Endometrial microvascular endothelial cells (primary cell): ENCODE results near the gene CAMTA1. TPM values are rescaled to one million over a fixed set of nuclear protein-coding genes. Genes with fewer than 3 reads are reported as not detected.
"Not testable (repeated sequence)": the region's sequence is repeated elsewhere in the genome, so short reads cannot be mapped to it uniquely, and the experiment has no call there.

Source experiments
- in situ Hi-C: cut with HindIII; loops from 2 replicates; pipeline ENCODE4 v1.10.0; 2017; ENCODE audit warnings: low sequenced_read_pairs, low pct_unique_long_range_greater_than_20kb; ENCODE audit errors: inconsistent ontology term
- total RNA-seq: library from RNA; depleted of rRNA; stranded (reverse); fragments of >200 nt; gene quantifications from one replicate; pipeline ENCODE4 v1.2.3, GENCODE V29; 2015; ENCODE audit errors: inconsistent ontology term

CAMTA1 gene
- total RNA-seq, 1 donor from 2014 or later, result 89.0 TPM

DNA sequence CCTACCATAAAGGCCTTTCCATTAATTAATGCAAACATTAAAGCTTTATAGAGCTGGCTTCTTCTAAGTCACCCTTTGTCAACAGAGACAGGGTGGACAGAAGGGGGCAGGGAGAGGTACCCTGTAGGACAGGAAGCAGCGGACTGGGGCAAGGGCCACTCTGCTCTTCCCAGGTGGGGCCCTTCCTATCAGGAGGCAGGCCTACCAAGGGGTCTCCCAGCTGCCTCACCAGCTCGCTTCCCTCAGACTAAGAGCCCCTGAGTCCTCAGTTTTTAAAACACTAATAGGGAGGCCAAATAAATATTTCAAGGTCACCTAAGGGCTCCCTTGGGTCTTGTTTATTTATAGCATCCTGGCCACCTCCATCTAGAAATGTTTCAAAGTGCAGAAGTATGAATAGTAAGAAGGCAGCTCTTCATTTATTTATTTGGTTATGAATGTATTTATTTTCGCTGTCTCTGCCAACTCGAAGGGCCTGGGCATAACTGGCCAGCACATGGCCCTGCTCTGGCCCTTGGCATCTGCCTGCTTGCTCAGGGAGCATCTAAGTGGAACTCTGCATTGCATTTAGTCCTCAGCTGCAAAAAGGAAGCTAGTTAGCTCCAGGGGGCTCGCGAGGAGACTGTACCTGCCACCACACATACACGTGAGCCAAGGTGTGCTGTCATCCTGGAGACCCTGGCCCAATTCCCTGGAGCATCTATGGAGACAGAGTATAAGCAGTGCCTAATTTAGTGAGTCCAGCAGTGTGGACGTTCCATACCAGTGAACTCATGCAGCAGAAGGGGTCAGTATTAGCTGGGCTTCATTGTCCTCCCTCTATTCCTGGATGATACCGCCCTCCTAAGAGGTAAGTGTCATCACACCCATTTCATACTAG, 590.8 kb downstream of the CAMTA1 start:
- in situ Hi-C loops, result no loop called here

DNA sequence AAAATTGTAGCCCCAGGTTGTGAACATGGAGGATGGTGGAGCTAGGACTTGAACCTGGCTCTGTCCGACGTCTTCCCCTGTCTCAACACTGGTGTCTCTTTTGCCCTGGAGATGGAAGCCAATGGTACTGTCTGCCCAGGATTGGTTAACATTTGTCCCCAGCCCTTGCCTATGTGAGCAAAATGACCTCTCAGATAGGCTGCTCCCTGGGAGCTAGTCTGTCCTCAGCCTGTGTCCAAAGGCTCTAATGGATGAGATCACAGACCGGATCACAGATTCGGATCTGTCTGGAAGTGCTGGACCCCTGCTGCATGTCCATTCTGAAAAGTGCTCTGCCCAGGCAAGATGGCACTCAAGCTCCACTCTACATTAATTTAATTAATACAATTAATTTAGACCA, 591.4 kb downstream of the CAMTA1 start:
- in situ Hi-C loops, result no loop called here

DNA sequence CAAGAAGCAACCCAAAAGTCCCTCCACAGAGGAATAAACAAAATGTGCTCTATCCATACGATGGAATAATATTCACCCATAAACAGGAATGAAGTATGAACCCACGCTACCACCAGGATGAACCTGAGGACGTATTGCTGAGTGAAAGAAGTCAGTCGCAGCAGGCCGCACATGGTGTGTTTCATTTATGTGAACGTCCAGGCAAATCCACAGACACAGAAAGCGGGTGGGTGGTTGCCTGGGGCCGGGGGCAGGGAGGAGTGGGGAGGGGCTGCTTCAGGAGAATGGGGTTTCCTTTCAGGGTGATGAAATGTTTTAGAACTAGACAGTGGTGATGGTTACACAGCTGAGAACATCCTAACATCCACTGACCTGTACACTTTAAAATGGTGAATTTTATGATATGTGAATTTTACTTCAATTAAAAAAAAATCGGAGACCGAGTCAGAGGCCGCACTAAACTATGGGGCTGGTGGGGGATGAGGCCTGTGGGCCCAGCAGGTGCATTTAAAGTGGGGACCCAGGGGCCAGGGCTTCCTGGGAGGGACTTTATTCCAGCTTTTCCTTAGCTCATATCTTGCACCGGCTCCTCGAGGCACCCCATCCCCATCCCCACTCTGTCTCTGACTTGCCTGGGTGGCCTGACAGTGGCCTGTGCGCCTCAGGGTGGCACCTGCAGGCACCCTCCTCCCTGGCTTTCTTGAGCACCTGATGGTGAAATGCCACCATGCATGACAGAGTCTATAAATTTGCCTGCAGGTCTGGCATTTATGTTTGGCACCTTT, 593.3 kb downstream of the CAMTA1 start:
- in situ Hi-C loops, result no loop called here

DNA sequence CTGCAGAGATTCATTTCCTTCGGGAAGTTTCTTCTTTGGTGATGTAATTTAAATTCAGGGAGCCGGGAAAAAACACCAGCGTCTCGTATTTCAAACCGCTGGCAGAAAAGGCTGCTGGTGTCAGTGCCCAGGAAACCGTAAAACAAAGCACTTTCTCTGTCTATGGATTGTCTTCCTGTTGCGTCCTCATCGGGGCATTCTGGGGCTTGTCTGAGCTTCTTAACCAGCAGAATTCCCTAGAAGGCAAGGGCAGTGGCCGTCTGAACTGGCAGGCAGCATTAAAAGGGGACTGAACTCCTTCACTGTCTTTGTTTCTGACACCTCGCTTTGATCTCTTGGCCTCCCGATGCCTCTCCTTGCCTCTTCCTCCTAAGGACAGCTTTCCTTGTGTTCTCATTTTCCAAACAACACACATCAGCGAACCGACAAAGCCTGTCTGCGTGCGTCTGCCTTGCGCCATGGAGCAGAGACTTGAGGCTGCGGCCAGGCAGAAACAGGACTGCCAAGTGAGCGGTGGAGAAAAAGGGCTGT, 594.3 kb downstream of the CAMTA1 start:
- in situ Hi-C loops, result no loop called here

DNA sequence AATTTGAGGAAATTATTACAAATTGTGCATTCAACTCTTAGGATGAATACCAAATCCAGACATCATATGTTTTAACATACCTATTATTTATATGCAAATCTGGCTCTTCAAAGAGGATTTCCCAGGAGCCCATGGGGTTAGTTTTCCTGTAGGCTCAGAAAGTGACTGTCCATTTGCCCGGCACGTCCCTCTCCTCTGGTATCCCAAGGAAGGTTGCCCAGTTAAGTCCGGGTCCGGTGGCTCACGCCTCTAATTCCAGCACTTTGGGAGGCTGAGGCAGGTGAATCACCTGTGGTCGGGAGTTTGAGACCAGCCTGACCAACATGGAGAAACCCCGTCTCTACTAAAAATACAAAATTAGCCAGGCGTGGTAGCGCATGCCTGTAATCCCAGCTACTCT, 594.8 kb downstream of the CAMTA1 start:
- in situ Hi-C loops, result not testable (repeated sequence)

DNA sequence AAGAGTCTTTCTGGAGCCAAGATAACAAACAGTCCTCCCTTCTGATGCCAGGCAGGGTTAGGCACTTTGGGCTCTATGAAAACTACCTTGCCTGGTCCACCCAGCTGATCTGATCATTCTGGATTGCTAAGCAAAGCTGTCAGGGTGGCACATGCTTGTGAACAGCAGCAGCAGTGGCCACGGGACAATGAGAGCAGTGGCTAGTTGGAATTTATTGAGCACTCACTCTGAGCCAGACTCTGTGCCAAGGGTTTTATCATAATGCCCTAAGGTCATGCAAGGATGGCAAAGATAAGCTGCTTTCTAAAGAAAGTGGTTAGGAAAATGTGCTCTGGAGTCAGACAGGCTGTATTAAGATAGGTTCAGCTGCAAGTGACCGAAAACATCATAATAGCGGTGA, 595.5 kb downstream of the CAMTA1 start:
- in situ Hi-C loops, result no loop called here

DNA sequence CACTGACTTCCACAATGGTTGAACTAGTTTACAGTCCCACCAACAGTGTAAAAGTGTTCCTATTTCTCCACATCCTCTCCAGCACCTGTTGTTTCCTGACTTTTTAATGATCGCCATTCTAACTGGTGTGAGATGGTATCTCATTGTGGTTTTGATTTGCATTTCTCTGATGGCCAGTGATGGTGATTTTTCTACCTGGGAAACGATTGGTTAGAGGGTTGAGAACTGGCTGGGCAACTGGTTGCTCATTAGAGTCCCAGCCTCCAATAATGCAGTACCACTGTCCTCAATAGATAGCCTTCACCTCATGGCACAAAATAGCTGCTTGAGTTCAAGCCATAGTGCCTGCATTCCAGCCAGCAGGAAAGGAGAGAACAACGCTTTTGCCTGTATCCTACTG, 596.5 kb downstream of the CAMTA1 start:
- in situ Hi-C loops, result not testable (repeated sequence)

DNA sequence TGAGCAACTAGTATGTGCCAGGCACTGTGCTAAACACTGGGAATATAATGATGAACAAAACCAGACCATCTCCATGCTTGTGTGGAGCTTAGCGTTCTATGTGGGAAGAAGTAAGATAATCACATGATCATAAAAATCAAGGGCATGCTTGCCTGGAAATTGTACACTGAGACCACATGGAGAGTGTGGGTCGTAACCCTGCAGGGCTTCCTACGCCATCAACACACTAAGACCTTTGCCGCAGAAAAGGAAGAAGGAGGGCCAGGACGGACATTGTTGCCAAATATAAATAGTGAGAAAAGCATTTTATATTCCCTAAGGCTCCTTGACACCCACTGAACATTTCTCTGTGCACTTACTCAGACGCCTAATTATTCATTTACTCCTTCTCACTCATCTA, 597.7 kb downstream of the CAMTA1 start:
- in situ Hi-C loops, result no loop called here

DNA sequence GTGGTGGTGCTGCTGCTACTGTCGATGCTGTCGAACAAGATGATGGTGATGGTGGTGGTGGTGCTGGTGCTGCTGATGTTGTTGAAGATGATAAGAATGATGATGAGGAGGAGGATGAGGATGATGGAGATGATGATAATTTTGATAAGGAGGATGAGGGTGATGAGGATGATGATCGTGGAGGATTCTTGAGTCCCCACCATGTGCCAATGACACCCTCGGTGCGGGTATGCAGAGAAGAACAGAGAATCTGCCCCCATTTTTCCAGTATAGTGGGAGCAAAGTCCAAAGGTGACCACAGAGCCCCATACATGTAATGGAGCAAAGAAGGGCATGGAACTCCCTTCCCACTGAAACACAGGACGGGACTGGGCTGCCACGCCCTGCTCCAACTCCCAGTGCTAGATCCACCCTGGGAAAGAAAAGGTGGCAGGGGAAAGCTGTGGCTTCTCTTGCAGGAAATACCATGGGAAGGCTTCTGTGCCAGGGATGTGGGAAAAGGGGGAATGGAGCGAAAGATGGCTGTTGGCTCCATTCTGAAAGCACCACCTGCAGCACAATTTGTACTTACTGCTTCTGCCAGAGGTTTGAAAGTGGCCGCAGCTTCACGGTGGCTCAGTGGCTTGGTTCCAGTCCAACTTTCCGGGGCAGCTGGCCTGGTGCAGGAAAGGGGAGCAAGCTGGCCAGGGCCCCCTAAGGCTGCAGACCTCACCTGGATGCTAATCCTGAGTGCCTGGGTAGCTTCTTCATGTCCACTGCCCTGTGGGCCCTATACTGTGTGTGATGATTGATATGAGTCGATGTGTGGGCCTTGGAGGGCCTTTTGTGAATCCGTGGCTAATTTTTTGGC, 598.6 kb downstream of the CAMTA1 start:
- in situ Hi-C loops, result no loop called here

DNA sequence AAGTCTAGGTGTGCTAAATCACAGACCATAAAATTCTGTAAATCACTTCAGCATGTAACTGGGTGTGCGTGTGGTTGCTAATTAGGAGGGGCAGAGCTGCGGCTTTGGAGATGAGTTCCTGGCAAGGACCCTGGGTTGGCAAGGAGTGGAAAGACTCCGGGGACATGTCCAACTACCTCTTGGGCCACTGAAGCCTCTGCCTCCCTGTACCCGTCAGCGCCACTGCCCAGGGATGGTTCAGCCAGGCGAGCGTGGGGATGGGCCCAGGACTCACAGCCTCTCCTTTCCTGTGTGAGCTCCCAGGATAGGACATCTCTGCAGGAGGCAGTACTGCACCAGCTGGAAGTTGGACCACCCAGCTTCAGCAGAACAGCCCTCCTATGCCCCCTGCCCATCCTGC, 599.4 kb downstream of the CAMTA1 start:
- in situ Hi-C loops, result no loop called here

DNA sequence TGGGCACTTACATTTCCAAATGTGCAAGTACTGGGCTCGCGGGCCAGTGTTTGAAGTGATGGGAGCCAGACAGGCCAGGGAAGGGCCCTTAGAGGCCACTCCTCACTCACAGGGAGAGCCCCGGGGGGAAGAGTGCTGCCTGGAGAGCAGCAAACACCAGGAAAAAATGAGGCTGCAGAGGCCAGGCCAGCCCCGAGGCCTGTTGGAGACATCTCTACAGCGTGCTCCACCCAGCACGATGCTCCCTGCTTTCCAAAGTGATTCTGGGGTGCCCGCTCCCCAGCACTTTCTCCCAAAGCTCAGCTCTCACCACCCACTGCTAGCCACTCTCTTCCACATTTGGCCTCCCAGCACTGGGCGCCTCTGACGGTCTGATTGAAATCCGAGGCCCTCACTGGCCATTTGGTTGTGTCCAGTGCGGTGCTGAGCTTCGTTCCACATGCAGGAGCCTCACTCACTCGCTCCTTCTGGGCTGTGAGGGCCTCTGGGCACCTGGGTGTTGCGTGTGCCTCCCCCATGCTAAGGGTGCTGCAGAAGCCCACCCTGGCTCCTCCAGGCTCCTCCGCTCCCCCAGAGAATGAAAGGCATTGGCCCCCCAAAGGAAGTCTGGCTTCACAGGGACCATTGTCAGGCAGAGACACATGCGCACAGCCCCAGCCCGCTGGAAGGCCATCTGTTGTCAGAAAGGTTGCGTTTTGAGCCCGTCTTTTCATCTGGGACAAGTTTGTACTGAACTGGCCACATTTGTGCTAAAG, 600.4 kb downstream of the CAMTA1 start:
- in situ Hi-C loops, result no loop called here

DNA sequence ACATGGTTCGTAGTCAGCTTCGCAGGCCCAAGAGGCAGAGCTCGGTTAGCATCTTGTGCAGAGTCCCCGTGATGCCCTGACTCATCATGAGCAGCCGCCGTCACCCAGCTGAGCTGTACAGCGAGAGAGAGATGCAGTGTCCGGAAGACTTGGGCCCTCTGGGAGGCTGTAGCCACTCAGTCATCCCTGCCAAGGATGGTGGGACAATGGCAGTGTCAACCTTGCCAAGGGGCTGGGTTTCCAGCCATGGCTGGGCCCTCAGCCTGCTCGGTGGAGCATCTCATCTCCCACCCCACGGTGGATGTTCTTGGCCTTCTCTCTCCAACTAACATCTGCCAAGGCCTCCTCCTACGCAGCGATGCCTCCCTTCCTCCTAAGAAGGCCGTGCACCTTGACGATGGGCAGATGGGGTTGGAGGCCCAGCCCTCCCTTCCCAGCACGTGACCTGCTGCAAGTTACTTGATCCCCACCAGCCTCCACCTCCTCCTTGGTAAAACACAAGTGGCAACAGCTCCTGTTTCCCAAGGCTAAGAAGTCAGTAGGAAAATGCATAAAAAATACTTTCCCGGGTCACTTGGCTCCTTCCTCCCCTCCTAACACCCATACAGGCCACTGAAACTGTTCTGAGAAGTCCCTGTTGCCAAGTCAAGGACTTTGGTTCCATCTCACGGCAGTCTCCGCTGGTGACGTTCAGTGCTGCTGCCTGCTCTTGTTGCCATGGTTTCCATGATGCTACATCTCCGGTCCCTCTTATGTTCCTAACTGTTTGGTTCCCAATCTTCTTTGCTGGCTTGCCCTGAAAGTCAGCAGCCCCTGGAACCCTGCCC, 601.2 kb downstream of the CAMTA1 start:
- in situ Hi-C loops, result no loop called here

DNA sequence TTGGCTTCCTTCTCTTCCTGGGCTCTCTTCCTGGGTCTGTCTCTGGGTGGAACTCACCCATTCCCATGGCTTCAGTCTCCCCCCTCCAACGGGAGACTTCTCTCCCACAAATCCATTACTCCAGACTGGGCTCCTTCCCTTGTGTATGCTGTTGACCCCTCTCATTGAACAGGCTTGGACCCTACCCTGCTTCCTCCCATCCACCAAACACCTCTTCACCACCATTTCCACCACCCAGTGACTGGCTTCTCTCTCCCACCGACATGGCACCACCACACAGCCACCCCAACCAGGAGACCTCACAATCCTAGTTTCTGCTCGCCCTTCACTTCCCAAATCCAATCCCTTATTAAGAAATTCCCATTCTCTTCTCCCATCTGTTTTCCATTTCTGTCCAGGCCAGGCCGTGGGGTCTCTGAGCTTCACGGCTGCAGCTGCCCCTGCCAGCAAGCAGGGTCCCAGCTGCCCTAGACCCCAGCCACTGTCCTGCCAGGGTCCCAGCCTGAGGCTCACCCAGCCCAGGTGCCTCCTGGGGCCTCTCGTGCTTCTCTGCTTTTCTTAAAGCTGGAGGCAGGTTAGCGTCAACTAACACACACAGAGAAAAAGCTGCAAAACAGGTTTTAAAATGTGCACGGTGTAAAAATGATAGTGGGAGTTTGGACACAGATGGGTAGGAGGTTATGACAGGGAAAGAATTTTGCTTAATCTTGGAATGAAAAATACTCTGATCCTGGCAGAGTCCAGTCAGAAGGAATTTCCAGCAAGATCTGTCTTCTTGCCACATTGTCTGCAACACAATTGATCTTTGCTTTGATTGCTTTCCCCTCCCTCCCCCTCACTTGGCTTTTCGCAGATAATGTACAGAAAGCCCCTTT, 602.0 kb downstream of the CAMTA1 start:
- in situ Hi-C loops, result no loop called here

DNA sequence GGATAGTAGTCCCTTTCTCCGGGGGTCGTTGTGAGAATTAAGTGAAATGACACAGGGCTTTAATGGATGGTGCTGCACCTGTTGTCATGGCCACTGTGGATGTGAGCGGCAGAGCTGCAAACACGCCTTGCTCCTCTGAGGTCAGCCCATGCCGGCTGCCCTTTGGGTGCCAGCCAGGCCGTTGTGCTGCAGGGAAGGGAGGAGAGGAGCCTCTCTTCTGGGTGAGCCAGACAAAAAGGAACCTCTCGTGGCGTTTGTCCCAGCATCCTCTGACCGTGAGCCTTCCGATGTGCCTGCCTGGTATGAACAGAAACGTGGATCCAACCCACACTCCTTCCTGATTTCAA, 602.9 kb downstream of the CAMTA1 start:
- in situ Hi-C loops, result no loop called here

DNA sequence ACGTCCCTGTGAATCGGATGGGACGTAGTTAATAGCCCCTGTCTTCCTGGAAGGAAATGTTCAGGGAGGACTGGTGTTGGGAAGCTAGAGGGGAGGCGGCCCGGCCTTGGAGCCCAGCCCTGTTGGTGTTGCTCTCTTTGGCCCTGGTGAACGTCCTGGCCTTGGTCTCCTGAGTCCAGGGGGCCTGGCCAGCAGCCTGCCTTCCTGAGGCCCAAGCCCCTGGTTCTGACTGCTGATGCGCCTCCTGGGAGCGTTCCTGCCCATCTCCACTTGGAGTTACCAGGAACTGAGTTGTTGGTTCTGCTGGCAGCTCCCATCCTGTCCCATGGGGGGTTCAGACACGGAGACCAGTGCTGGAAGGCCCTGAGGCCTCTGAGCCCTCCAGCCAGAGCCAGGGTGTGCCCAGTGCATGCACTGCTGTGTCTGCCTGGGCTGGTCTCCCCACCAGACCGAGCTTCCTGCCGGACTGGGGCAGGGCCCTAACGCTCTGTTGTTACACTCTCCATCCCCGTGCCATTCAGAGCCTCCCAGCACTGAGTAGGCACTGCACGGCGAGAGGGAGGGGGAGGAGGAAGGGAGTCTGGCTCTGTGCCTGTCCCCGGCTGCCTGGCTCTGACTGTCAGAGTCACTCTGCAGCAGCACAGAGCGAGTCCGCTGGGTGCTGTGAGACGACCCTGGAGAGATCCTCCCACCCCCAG, 603.4 kb downstream of the CAMTA1 start:
- in situ Hi-C loops, result no loop called here

DNA sequence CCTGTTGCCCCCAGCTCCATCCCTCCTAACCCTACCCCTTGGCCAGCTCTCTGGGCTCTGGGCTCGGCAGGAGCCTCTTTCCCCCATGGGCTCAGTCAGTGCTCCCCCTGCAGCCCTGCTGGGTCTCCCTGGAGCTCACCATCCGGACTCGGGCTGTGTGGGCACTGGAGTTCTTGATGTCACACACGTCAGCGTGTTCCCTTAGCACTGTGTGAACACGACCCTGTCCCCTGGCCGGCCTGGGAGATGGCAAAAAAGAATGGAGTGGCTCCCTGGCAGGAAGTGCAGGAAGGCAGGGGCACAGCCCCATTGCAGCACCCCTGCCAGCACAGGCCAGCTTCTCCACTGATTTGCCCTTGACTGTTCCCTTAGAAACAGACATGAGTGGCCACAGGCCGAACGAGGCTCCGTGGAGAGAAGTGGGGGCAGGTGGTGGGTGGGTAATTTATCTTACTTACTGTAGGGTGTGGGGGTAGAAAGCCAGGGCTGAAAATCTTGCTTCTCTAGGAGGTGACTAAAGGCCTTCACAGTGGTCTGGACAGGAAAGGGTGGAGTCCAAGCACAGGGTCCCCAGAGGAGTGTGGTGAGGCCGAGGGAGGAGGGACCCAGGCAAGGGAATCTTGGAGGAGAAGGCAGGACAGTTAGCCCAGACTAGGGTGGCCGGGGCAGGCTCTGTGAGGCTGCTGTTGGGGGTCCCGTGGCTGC, 604.1 kb downstream of the CAMTA1 start:
- in situ Hi-C loops, result no loop called here
